Measurements from ENCODE around the gene CTIF.

DNA sequence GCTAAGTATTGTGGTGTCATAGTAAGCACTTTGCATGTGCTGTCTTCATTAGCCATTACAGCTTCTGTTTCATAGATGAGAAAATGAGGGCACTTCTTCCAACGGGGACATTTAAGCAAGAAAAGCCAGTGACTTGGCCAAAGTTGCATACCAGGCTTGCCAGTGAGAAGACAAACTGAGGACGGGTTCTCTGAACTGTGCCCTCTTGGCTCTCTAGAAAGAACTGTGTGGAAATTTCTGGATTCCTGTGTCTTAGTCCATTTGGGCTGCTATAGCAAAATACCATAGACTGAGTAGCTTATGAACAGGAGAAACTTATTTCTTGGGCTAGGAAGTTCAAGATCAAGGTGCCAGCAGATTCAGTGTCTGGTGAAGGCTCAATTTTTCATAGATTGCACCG, 13.3 kb downstream of the CTIF start:
- TF ChIP-seq, protein P1, sequence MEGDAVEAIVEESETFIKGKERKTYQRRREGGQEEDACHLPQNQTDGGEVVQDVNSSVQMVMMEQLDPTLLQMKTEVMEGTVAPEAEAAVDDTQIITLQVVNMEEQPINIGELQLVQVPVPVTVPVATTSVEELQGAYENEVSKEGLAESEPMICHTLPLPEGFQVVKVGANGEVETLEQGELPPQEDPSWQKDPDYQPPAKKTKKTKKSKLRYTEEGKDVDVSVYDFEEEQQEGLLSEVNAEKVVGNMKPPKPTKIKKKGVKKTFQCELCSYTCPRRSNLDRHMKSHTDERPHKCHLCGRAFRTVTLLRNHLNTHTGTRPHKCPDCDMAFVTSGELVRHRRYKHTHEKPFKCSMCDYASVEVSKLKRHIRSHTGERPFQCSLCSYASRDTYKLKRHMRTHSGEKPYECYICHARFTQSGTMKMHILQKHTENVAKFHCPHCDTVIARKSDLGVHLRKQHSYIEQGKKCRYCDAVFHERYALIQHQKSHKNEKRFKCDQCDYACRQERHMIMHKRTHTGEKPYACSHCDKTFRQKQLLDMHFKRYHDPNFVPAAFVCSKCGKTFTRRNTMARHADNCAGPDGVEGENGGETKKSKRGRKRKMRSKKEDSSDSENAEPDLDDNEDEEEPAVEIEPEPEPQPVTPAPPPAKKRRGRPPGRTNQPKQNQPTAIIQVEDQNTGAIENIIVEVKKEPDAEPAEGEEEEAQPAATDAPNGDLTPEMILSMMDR (IDR thresholded peaks at IDR 0.05), result no peak
- TF ChIP-seq REST (IDR thresholded peaks at IDR 0.05; ENCODE audit: insufficient read depth in 1 of 2, low read depth in 2 of 2, low read length in 1 of 2), result no peak
